DLD1 (cell line): ENCODE data around the gene COQ2.
"Not testable (repeated sequence)": the region's sequence is repeated elsewhere in the genome, so short reads cannot be mapped to it uniquely, and the experiment has no call there.

Source experiments
- in situ Hi-C: cut with HindIII; loops from 2 replicates; pipeline ENCODE4 v1.10.0; 2017; ENCODE audit warnings: low sequenced_read_pairs

Gene COQ2, protein sequence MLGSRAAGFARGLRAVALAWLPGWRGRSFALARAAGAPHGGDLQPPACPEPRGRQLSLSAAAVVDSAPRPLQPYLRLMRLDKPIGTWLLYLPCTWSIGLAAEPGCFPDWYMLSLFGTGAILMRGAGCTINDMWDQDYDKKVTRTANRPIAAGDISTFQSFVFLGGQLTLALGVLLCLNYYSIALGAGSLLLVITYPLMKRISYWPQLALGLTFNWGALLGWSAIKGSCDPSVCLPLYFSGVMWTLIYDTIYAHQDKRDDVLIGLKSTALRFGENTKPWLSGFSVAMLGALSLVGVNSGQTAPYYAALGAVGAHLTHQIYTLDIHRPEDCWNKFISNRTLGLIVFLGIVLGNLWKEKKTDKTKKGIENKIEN

DNA sequence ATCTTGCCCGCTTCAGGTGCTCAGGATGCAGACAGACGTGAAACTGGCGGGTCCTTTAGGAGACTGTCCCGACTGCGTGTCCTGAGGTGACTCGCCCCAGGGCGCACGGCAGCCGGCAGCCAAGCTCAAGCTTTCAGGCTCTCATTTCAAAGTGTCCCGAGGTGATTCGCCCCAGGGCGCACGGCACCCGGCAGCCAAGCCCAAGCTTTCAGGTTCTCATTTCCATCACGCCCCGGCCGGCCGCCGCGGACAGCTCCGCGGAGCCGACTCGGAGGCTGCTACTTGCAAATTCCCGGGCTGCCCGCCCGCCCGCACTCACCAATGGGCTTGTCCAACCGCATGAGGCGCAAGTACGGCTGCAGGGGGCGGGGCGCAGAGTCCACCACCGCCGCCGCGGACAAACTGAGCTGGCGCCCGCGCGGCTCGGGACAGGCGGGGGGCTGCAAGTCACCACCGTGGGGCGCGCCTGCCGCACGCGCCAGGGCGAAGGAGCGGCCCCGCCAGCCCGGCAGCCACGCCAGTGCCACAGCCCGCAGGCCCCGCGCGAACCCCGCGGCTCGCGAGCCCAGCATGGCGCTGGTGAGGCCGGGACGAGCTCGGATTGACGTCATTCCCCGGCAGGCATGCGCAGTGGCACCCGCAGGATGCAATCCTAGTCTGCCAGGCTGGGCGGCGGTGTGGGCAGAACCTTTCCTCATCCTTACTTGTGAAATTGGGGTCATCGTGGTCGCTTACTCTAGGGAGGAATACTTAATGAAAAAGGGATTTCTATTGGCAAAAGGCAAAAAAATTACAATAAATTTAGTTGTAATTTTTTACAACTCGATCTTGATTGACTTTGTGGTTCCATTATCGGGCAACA is at the start of gene COQ2:
COQ2 (minus strand) TSS at position 606 of the 862 bp plus-strand sequence; CDS start at position 572, 34 bp downstream.
- in situ Hi-C loops: no loop called here

DNA sequence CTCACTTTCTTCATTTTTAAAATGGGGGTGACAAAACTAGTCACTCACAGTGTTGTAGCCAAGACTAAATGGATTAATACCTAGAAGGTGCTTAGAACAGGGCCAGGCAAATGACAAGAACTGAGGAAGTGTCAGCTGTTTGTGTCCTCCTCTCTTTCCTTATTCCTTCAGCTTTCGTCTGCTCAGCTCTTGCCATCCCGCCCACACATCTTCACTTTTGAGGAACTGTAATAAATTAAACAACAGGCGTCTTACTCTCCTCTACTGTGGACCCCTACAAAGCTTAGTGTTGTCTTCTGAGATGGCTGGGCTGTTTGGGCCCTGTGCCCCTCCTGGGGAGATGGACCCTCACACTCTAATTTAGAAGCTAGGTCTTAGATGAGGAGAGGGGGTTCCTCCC is 47.4 kb upstream of the COQ2 start:
- in situ Hi-C loops: no loop called here

DNA sequence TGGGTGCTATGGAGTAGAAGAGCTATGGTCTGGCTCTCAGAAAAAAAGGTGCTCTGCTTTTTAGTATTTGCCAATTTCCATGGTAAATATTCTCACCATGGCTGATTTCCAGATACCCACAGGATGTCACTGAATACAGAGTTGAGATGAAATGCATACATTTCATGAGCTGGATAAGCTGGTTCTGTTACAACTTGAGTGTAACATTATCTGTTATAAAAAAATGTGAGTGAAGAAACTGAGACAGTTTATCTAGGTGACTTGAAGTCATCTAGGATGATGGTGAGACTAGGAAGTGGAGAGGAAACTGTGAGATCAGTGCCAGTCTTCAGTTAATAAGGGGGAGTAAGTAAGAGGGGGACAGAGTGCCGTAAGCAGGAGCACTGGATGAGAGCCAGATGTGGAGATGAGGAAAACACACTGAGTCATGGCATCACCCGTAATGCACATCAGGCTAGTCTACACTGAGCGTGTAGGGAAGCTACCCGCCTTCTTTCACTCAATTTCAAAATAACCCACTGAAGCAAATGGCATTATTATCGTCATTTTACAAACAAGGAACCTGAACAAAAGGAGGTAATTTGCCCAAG is 45.0 kb upstream of the COQ2 start:
- in situ Hi-C loops: no loop called here

DNA sequence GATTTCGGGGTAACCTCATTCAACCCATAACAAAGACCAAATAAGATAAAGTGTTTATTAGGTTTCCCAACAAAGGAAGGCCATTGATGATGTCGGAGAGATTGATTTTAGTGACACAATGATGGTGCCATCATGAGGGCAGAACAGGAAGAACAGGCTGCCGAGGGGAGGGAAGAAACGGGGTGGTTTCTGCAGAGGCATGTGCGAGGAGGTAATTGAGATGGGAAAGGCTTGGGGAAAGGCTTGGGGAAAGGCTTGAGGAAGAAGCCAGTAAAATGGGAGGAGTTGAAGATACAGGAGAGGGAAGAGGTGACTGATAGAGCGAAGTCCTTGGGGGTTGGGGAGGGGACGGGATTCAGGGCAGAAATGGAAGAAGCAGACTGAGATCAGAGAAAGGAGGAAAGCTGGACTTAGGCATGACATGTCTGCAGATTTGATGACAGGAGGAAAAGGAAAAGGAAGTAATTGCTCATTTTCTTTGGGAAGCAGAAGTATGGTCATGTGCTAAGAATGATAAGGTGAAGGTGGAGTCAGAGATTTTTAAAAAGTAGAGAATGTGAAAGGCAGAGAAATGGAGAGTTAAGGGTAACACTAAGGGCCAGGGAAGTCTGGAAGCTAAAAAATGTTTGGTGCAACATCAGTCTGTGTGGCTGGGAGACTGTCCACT is 44.1 kb upstream of the COQ2 start:
- in situ Hi-C loops: no loop called here

DNA sequence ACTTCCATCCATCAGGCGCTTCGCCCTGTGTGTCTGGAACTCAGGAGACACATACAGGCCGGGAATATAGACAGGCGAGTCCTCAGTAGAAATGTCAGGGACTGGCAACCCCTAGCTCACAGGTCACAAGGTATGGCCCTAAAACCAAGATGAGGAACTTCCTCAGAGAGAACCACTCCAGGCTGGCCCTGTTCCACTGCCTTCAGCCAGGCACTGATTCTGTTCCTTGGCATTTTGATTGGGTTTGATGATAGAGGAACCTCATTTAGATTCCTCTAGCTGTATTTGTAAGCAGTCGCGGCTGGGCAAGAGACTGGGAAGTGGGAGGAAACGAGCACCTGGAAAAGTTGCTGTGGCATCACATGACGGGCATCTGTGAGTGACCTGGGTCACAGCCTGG is 41.9 kb upstream of the COQ2 start:
- in situ Hi-C loops: no loop called here

DNA sequence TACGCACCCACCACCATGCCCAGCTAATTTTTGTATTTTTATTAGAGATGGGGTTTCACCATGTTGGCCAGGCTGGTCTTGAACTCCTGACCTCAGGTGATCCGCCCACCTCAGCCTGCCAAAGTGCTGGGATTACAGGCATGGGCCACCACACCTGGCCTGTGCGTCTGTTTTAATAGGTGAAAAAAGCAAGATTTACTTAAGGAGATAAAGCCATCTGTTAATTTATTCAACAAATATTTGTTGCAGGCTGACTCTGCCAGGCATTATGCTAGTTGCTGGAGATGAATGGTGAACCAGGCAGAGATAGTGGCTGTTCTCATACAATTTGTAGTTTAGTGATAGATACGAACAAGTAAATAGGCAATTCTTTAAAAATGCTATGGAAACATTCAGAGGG is 40.7 kb upstream of the COQ2 start:
- in situ Hi-C loops: not testable (repeated sequence)

DNA sequence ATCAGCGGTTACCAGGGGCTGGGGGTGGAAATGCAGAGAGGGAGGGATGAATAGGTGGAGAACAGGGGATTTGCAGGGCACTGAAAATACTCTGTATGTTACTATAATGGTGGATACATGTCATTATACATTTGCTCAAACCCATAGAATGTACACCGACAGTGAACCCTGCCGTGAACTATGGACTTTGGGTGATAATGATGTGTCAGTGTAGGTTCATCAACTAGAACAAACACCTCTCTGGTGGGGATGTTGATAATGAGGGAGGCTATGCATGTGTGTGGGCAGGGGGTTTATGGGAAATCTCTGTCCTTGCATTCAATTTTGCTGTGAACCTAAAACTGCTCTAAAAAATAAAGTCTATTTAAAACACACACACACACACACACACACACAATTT is 38.5 kb upstream of the COQ2 start:
- in situ Hi-C loops: no loop called here

DNA sequence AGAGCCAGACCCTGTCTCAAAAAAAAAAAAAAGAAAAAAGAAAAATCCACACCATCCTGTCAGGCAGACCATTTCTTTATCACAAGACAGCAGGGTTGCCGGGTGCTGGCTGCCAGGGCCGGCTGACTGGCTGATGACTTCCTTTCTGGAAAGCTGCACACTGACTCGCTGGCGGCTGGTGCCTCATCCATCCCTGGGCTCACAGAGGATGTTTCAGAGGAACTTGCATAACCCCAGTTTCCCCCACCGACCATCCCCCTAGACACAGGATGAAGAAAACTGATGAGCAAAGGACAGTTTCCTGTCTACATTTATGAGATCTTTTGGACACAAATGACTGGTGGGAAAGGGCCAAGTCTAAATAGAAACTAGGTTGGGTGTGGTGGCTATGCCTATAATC is 36.0 kb upstream of the COQ2 start:
- in situ Hi-C loops: no loop called here

DNA sequence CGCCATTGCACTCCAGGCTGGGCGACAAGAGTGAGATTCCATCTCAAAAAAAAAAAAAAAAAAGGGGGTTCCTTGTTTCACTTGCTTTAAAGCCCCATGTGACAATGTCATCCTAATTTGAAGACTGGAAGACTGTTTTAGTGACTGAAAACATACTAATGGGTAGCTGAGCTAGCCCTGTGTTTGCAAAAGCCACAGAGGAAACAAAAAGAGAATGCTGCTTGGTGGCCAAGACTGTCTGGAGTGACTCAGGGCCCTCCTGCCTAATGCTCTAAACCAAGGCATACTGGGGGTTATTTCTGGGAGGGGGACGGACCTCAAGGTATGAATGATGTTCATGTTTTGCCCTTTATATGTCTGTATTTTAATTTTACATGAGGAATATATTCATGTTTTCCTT is 34.1 kb upstream of the COQ2 start:
- in situ Hi-C loops: no loop called here

DNA sequence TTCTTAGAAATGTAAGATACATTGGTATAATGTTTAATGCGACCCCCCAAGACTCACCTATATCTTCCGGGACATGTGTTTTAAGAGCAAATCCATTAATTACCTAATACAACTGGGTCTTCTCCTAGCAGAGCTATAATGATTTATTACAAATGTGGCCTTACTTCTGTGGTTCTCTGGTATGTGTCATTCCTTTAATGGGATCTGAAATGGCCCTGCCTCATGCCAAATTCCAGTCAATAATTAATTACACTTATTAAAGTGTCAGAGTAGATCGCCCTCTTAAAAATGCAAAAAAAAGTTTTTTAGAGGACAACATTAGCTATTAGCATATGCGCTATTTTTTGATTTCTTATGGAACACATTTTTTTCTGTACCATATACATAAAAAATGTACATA is 33.1 kb upstream of the COQ2 start:
- in situ Hi-C loops: no loop called here

DNA sequence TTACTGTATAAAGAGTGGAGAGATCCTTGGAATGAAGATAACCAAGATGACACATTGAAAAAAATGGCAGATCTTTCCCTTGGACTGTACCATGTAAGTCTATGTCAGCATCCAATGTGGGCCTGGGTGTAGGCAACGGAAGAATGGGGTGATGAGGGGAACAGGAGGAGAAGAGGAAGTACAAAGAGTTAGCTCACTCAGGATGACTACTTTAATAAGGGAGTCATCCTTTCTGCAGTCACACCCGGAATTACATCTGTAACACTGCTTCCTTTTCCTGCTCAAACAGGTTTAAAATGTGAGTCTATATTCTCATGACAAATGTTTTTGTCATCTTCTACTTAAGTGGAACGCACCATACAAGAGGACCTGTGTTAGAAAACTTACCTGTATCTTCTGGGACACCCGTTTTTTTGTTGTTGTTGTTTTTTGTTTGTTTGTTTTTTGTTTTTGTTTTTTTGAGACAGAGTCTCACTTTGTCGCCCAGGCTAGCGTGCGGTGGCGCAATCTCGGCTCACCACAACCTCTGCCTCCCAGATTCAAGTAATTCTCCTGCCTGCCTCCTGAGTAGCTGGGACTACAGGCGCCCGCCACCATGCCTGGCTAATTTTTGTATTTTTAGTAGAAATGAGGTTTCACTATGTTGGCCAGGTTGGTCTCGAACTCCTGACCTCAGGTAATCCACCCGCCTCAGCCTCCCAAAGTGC is 32.0 kb upstream of the COQ2 start:
- in situ Hi-C loops: no loop called here

DNA sequence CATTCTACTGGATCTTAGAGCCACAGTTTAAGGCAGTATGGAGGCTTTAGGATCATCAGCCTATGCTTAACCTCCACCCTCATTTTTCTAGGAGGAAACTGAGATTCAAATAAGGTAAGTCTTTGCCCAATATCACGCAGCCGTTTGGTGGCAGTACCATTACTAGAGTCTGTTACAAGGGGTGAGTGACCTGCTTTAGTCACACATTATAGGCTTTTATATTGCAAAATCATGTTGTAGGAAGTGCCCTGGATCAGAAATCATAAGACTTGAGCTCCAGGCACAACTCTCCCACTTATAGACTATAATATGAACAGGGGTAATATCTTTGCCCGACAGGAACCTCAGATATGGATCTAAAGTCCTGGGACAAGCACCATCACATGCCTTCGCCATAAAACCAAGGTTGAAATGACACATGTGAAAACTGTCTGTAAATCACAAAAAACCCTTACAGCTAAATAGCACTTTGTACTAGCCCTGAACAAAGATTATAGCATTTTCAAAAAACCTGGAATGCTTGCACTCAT is 30.8 kb upstream of the COQ2 start:
- in situ Hi-C loops: no loop called here

DNA sequence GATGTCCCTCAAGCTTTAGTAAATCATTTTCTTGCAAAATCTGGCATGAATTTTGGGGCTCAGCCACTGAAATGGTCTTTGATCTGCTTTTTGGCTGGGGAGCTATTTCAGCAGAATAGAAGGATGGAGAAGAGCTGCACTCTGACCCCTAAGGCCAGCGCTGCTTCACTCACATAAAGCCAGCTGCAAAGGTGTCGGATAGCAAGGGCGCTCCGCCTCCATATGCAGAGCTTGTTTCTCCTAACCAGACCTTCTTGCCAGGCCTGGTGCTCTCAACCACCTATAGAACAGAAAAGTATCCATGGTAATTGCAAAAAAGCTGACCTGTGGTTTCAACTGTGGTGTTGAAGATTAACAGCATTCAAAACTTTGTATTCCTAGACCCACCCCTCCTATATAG is 24.1 kb upstream of the COQ2 start:
- in situ Hi-C loops: no loop called here

DNA sequence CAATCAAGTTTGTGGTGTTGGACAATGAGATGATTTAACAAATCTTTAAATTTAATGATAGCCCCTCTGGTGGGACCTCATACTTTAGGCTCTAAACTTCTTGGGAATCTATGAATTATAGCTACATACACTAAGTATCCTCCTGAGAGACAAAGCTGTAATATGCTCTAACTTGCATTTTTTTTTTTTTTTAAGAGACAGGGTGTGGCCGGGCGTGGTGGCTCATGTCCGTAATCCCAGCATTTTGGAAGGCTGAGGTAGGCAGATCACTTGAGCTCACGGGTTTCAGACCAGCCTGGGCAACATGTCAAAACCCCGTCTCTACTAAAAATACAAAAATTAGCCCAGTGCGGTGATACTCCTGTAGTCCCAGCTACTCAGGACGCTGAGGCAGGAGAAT is 23.3 kb upstream of the COQ2 start:
- in situ Hi-C loops: no loop called here

DNA sequence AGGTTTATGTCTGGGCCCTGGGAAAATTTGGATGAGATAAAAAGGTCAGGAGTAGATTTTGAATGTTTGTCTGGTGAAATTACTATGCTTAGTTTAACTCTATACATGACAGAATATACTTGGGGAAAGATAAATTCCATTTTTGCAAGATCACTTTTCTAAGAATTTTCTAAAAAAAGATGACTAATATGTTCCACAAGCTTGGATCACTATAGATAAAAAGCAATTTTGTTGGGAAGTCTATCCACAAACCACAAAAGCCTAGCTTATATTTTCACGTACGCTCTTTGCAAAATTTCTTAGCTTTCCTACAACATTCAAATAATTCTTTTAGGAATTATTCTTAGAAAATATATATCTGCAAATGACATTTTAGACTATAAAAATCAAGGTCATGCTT is 20.6 kb upstream of the COQ2 start:
- in situ Hi-C loops: no loop called here

DNA sequence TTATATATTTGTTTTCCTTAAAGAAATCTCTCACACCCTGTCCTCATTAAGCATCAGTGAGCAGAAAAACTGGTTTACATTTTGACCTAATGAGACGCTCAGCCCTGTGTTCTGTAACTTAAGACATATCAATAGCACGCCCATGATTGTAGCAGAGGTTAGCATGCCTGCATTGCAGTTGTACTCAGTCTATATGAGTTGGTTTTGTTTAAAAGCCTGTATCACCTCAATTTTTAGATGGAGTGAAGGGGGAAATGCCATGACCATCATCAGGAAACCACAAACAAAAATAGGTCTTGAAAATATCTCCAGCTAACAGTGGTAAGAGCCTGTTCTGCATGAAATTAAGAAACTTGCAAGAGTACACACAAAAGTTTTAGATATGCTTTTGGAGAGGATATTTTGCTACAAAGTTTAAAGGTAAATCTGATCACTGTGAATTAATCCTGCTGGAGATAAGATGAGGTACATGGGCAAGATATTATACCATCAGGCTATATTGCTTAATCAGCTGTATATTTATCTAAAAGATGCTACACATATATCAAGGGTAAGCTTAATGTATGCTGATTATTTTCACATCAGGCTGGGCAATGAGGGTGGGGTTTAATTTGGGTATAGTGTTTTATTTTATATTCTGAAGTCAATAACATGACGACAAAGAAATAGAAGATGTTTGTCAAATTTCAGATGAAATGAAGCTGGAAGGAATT is 13.1 kb upstream of the COQ2 start:
- in situ Hi-C loops: no loop called here

DNA sequence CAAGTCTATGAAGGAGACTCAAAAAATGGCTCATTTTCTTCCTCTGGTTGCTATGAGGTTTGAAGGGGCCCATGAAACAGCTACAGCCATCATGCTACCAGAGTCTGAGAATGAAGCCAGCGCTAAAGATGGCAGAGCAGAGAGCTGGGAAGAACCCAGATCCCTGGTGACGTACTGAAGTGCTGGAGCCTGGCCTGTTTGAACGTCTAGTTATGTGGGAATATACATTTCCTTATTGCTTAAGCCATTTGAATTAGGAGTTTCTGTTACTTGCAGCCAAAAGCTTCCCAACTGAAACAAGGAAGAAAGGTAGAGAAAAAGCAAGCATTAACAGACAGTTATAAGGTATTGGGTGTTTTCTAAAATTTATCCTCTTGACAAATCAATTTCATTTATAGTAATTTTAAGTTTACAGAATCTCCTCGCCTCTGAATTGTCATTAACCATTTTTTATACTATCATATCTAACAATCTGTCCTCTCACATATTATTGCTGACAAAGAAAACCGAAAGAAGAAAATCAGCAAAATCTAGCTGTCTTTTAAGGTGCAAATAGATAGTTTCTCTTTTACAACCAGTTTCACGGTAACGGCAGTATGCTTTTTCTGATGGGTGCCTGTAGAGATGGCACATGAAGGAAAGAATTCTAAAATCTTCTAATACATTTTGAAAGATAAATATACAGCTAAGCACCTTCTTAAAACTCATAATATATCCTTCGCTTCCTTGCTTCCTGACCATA is 8.9 kb upstream of the COQ2 start:
- in situ Hi-C loops: no loop called here

DNA sequence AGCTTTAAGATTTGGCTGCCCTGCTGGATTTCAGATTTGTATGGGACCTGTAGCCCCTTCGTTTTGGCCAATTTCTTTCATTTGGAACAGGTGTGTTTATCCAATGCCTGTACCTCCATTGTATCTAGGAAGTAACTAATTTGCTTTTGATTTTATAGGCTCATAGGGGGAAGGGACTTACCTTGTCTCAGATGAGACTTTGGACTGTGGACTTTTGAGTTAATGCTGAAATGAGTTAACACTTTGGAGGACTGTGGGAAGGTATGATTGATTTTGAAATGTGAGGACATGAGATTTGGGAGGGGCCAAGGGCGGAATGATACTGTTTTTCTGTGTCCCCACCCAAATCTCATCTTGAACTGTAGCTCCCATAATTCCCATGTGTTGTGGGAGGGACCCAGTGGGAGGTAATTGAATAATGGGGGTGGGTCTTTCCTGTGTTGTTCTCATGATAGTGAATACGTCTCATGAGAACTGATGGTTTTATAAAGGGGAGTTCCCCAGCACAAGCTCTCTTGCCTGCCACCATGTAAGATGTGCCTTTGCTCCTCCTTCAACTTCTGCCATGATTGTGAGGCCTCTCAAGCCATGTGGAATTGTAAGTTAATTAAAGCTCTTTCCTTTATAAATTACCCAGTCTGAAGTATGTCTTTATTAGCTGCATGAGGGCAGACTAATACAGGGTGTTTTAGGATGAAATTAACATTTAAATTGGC is 5.6 kb upstream of the COQ2 start:
- in situ Hi-C loops: not testable (repeated sequence)
